ENCODE data around the gene ACP6. TPM values are rescaled to one million over a fixed set of nuclear protein-coding genes. Genes with fewer than 3 reads are reported as not detected.

The ACP6 gene
- total and polyA plus RNA-seq, 2 donors (not counting 3 experiments of a cell fraction or from before 2014, with no cell fraction given) = 7.1 to 9.4 TPM

DNA sequence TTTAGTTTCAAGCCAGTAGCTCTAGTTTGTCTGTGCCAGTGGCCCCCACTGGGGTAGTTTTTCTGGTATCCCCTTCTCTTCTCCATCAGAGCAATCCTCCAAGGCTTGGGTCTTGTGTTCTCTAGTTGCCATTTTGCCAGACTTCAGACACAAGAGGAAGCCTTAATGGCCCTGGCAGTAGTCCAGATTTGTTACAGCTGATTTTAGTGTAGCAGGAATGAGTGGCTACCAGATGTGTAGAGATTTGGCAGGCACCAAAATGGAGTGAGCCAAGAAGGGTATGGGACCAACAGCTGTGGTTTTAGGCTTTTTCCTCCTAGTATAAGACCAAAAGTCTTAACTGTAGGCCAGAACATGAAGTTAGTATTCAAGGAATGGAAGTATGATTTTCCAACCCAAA, 56.8 kb downstream of the ACP6 start:
- BruUV-seq (replicated peaks) = no TSS peak
- FAIRE-seq (no peak), DNase-seq (ENCODE audit: low read depth, low spot score) (no peak)
- no peaks in the 10 kb centered on the region for H3K79me2 ChIP-seq (ENCODE audit: control insufficient read depth, insufficient read depth, low read length)
- no peaks in the 10 kb centered on the region for H3K4me1 ChIP-seq (ENCODE audit: control insufficient read depth, extremely low read depth, insufficient read depth, low read length)
- dilution Hi-C loops (cut with MboI; ENCODE audit: extremely low pct_ligation_motif_present, low sequenced_read_pairs) (no loop called here), intact Hi-C loops (cut with micrococcal nuclease) (no loop called here)
- H3K9me1 ChIP-seq (replicated peaks; ENCODE audit: control insufficient read depth, extremely low read depth, insufficient read depth, low read length) = no peaks in the 10 kb centered on the region
- H3K4me3 ChIP-seq (replicated peaks in 1 of 3; ENCODE audit: insufficient read depth in 1 of 3, low read depth in 1 of 3, low read length in 3 of 3) = no peak overlapping the region
- H3K36me3 ChIP-seq (ENCODE audit: control insufficient read depth in 2 of 2, extremely low read depth in 1 of 2, insufficient read depth in 2 of 2, low read length in 2 of 2) = peaks cover 7 to 11% of the 10 kb centered on the region in 2 experiments
- TF ChIP-seq EZH2 (IDR thresholded peaks at IDR 0.05; ENCODE audit: borderline replicate concordance, low read depth, low read length, severe bottlenecking) (no peak), POLR2AphosphoS5 (IDR thresholded peaks at IDR 0.05; ENCODE audit: insufficient read depth, low read depth, low read length) (no peak), GATA2 (IDR thresholded peaks at IDR 0.05; ENCODE audit: insufficient read depth, insufficient read length, low read depth, low read length) (no peak), MYC (IDR thresholded peaks at IDR 0.05; ENCODE audit: low read depth, low read length) (no peak), FOS (IDR thresholded peaks at IDR 0.05; ENCODE audit: borderline replicate concordance, insufficient read depth, low read length) (no peak), CTCF (IDR thresholded peaks at IDR 0.05; ENCODE audit: extremely low read depth in 1 of 2, insufficient read depth in 1 of 2, low read depth in 1 of 2, low read length in 2 of 2) (no peak), POLR2A (IDR thresholded peaks at IDR 0.05; ENCODE audit: low read depth, low read length) (no peak), JUN (IDR thresholded peaks at IDR 0.05; ENCODE audit: borderline replicate concordance, insufficient read depth, insufficient read length, low read depth) (no peak)
- TF ChIP-seq, protein P1, sequence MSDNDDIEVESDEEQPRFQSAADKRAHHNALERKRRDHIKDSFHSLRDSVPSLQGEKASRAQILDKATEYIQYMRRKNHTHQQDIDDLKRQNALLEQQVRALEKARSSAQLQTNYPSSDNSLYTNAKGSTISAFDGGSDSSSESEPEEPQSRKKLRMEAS (IDR thresholded peaks at IDR 0.05; ENCODE audit: insufficient read depth, insufficient read length) = no peak
- POLR2A ChIA-PET = no interaction called here
- H3K9ac ChIP-seq (replicated peaks; ENCODE audit: extremely low read depth, insufficient read depth, low read length) = no peak overlapping the region
- H3K4me2 ChIP-seq (ENCODE audit: insufficient read depth, low read length) = no peak overlapping the region
- H3K27ac ChIP-seq (ENCODE audit: insufficient read depth, low read depth, low read length) = no peak overlapping the region
- H4K20me1 ChIP-seq (replicated peaks; ENCODE audit: control insufficient read depth, extremely low read depth, insufficient read depth, low read length) = no peaks in the 10 kb centered on the region
- no peak overlapping the region for H2AFZ ChIP-seq (ENCODE audit: low read depth, low read length)
- CTCF ChIA-PET = interaction anchor here (1.7 kb wide), 1 partner anchor 117 kb away, joined by 5 read pairs; no protein-coding TSS in a partner anchor
- H3K27me3 ChIP-seq (ENCODE audit: control insufficient read depth in 2 of 2, insufficient read depth in 2 of 2, low read length in 2 of 2) = no peaks in the 10 kb centered on the region
- H3K9me3 ChIP-seq (replicated peaks; ENCODE audit: control insufficient read depth, insufficient read depth, low read length) = no peaks in the 10 kb centered on the region
